SK-N-SH (cell line): ENCODE results near the gene ARHGAP40. TPM values are rescaled to one million over a fixed set of nuclear protein-coding genes. Genes with fewer than 3 reads are reported as not detected.

Source experiments
- CTCF ChIA-PET: fragments of 300-600, 350-600 bp; formaldehyde crosslinking; extraction: SDS; loops from one replicate; lab custom pipeline; 2021; lab: Yijun Ruan, JAX
- POLR2A ChIA-PET: fragments of 350-600 bp; sonication (Branson Sonifier 250); formaldehyde crosslinking; extraction: SDS; loops from one replicate; lab custom pipeline; 2020; ENCODE audit warnings: antibody characterized with exemption, inconsistent platforms; lab: Yijun Ruan, JAX
- DNase-seq: peaks from one replicate; pipeline ENCODE4 v3.0.0; 2012
- H2AFZ ChIP-seq: fragments of 200-600 bp; sonication (generic); 2 replicates; pipeline ENCODE4 v1.8.1; 2016; ENCODE audit warnings: antibody characterized with exemption, mild to moderate bottlenecking, low read depth
- H3F3A ChIP-seq: fragments of 200-600 bp; sonication (generic); replicated peaks from 2 replicates; pipeline ENCODE3; 2016; ENCODE audit warnings: antibody characterized with exemption, mild to moderate bottlenecking; ENCODE audit not compliant: insufficient read depth
- H3K27ac ChIP-seq, 2 experiments: fragments of 200-500 bp in 1 of 2; fragments of 200-600 bp in 1 of 2; sonication (Bioruptor generic) in 1 of 2; sonication (generic), shearing (Covaris generic) in 1 of 2; 2 replicates each; pipeline versions ENCODE4 v1.5.1 to v1.6.1; 2014 to 2016; ENCODE audit warnings: low read depth in 2 of 2, inconsistent platforms in 1 of 2, low read length in 1 of 2, mild to moderate bottlenecking in 1 of 2, mixed read lengths in 1 of 2
- H3K27me3 ChIP-seq: fragments of 200-600 bp; sonication (generic), shearing (Covaris generic); 2 replicates; pipeline ENCODE4 v1.6.1; 2016; ENCODE audit warnings: mixed run types; ENCODE audit not compliant: insufficient read depth
- H3K36me3 ChIP-seq, 2 experiments: fragments of 200-500 bp in 1 of 2; fragments of 200-600 bp in 1 of 2; sonication (Bioruptor generic) in 1 of 2; sonication (generic) in 1 of 2; replicated peaks in 1 of 2; 2 replicates each; pipeline versions ENCODE3 to v1.5.1; 2014 to 2016; ENCODE audit warnings: low read length in 1 of 2, mild to moderate bottlenecking in 1 of 2; ENCODE audit not compliant: insufficient read depth in 2 of 2, control insufficient read depth in 1 of 2
- H3K4me1 ChIP-seq, 2 experiments: fragments of 200-500 bp in 1 of 2; fragments of 200-600 bp in 1 of 2; sonication (Bioruptor generic) in 1 of 2; sonication (generic), shearing (Covaris generic) in 1 of 2; 2 replicates each; pipeline versions ENCODE4 v1.5.1 to v1.6.1; 2014 to 2016; ENCODE audit warnings: low read depth in 1 of 2, low read length in 1 of 2, mixed run types in 1 of 2; ENCODE audit not compliant: insufficient read depth in 2 of 2, control insufficient read depth in 1 of 2
- H3K4me2 ChIP-seq: fragments of 200-600 bp; sonication (generic), shearing (Covaris generic); 2 replicates; pipeline ENCODE4 v1.6.1; 2017; ENCODE audit warnings: mixed run types
- H3K4me3 ChIP-seq, 2 experiments: fragments of 200-500 bp in 1 of 2; fragments of 200-600 bp in 1 of 2; sonication (Bioruptor generic) in 1 of 2; sonication (generic), shearing (Covaris generic) in 1 of 2; 2 replicates each; pipeline versions ENCODE4 v1.5.1 to v1.8.1; 2014 to 2016; ENCODE audit warnings: low read depth in 2 of 2, inconsistent platforms in 1 of 2, low read length in 1 of 2, mild to moderate bottlenecking in 1 of 2, mixed read lengths in 1 of 2, moderate library complexity in 1 of 2
- H3K79me2 ChIP-seq: fragments of 200-600 bp; sonication (generic); 2 replicates; pipeline ENCODE4 v1.8.1; 2017; ENCODE audit warnings: mild to moderate bottlenecking; ENCODE audit not compliant: insufficient read depth
- H3K9ac ChIP-seq: fragments of 200-600 bp; sonication (generic); 2 replicates; pipeline ENCODE4 v1.6.1; 2017; ENCODE audit warnings: mixed run types
- H3K9me2 ChIP-seq: fragments of 200-600 bp; sonication (generic); 2 replicates; pipeline ENCODE4 v1.6.1; 2017; ENCODE audit warnings: mixed run types
- H3K9me3 ChIP-seq: fragments of 200-600 bp; sonication (generic); 2 replicates; pipeline ENCODE4 v1.6.1; 2017; ENCODE audit warnings: mixed run types, mild to moderate bottlenecking, moderate library complexity
- H4K20me1 ChIP-seq: fragments of 200-600 bp; sonication (generic); 2 replicates; pipeline ENCODE4 v1.6.1; 2017; ENCODE audit warnings: mild to moderate bottlenecking, mixed run types; ENCODE audit not compliant: insufficient read depth
- CHD2 ChIP-seq: fragments of 150-350 bp; IDR thresholded peaks from 2 replicates; pipeline ENCODE4 v1.6.1; 2018; ENCODE audit warnings: low read length; ENCODE audit not compliant: partially characterized antibody
- ELF1 ChIP-seq: IDR thresholded peaks from 2 replicates; pipeline ENCODE4 v1.4.0; 2012
- FOSL2 ChIP-seq: IDR thresholded peaks from 2 replicates; pipeline ENCODE4 v1.4.0; 2012; ENCODE audit warnings: low read depth, mild to moderate bottlenecking, moderate library complexity, borderline replicate concordance
- GABPA ChIP-seq: IDR thresholded peaks from 2 replicates; pipeline ENCODE4 v1.4.0; 2012; ENCODE audit warnings: low read depth, mild to moderate bottlenecking
- GATA2 ChIP-seq: sonication (generic); formaldehyde crosslinking; IDR thresholded peaks from 2 replicates; pipeline ENCODE4 v1.5.0; 2020; ENCODE audit warnings: mild to moderate bottlenecking, missing genetic modification reagents
- NRF1 ChIP-seq: IDR thresholded peaks from 2 replicates; pipeline ENCODE4 v1.6.1; 2012; ENCODE audit warnings: low read depth, mild to moderate bottlenecking, low read length
- PBX3 ChIP-seq: IDR thresholded peaks from 2 replicates; pipeline ENCODE4; 2012
- RAD21 ChIP-seq: IDR thresholded peaks from 2 replicates; pipeline ENCODE4 v1.6.1; 2012; ENCODE audit warnings: mild to moderate bottlenecking, low read length
- RFX5 ChIP-seq: IDR thresholded peaks from 2 replicates; pipeline ENCODE4 v1.6.1; 2012; ENCODE audit warnings: mild to moderate bottlenecking, improper control_type of control experiment, low read length
- SIN3A ChIP-seq: IDR thresholded peaks from 2 replicates; pipeline ENCODE4 v1.6.1; 2012; ENCODE audit warnings: low read depth, mild to moderate bottlenecking, low read length, moderate library complexity, borderline replicate concordance
- SMC3 ChIP-seq: IDR thresholded peaks from 2 replicates; pipeline ENCODE4 v1.6.1; 2012; ENCODE audit warnings: low read depth, low read length, improper control_type of control experiment
- TAF1 ChIP-seq: IDR thresholded peaks from 2 replicates; pipeline ENCODE4 v1.6.1; 2012; ENCODE audit warnings: low read depth, mild to moderate bottlenecking, low read length, moderate library complexity, borderline replicate concordance
- TCF12 ChIP-seq: IDR thresholded peaks from 2 replicates; pipeline ENCODE4 v1.4.0; 2012
- USF1 ChIP-seq: IDR thresholded peaks from 2 replicates; pipeline ENCODE4 v1.4.0; 2012; ENCODE audit warnings: low read depth, borderline replicate concordance
- USF2 ChIP-seq: fragments of 150-350 bp; IDR thresholded peaks from 2 replicates; pipeline ENCODE4 v1.6.1; 2017; ENCODE audit warnings: antibody characterized with exemption, low read length, low read depth, borderline replicate concordance
- WGBS: methylation state at CpG from one replicate; pipeline ENCODE4 v1.1.6; 2017; ENCODE audit warnings: low lambda C conversion rate; 5-methylcytosine and 5-hydroxymethylcytosine counted together
- polyA plus RNA-seq, 3 experiments: library from polyadenylated mRNA; depleted of rRNA; stranded (reverse); fragments of >200 nt; gene quantifications; 2 replicates each; pipeline ENCODE4 v1.2.3, GENCODE V29; 2012

Gene ARHGAP40
- polyA plus RNA-seq, 1 of the 3 experiments (the other 2 are of a cell fraction): 0.02 TPM

- ChIA-PET POLR2A (no interaction called here), CTCF (interaction anchor here (0.9 to 1.5 kb wide), 6 partner anchors 15 to 452 kb away, joined by 3 to 7 read pairs (median 4); no protein-coding TSS in a partner anchor)
- no peak for DNase-seq
- H3K9ac ChIP-seq: no peak overlapping the region
- H3K4me3 ChIP-seq: no peak overlapping the region
- no peaks in the 10 kb centered on the region for H3K27me3 ChIP-seq
- no peak overlapping the region for H3K27ac ChIP-seq
- 83% methylated on average over 9 of the region's 9 CpGs for WGBS
- no peak overlapping the region for H3K4me2 ChIP-seq
- TF ChIP-seq GATA2: no peak
- TF ChIP-seq ELF1: no peak
- TF ChIP-seq RAD21: no peak
- TF ChIP-seq TAF1: no peak
- no peak for TF ChIP-seq CHD2
- no peak for TF ChIP-seq SIN3A
- TF ChIP-seq TCF12: no peak
- TF ChIP-seq FOSL2: no peak
- no peaks in the 10 kb centered on the region for H3K9me3 ChIP-seq
- H3F3A ChIP-seq: no peaks in the 10 kb centered on the region
- no peaks in the 10 kb centered on the region for H3K79me2 ChIP-seq
- H2AFZ ChIP-seq: no peak overlapping the region
- no peaks in the 10 kb centered on the region for H3K9me2 ChIP-seq
- H3K36me3 ChIP-seq: no peaks in the 10 kb centered on the region
- H4K20me1 ChIP-seq: no peaks in the 10 kb centered on the region
- H3K4me1 ChIP-seq: no peaks in the 10 kb centered on the region
These were observed 27.2 kb downstream of the ARHGAP40 start for GRCh38 chr20:38628580-38629470.

GRCh38 chr20:38629979-38630378, 28.4 kb downstream of the ARHGAP40 start:
- ChIA-PET POLR2A (no interaction called here), CTCF (interaction anchor here (1.1 to 6.2 kb wide), 4 partner anchors 16 to 121 kb away, joined by 4 to 41 read pairs (median 6); no protein-coding TSS in a partner anchor)
- Histone ChIP-seq H3K27me3 (no peaks in the 10 kb centered on the region), H3K4me2 (no peak overlapping the region), H3K4me3 (no peak overlapping the region), H3K9me3 (no peaks in the 10 kb centered on the region), H3K4me1 (no peaks in the 10 kb centered on the region), H4K20me1 (no peaks in the 10 kb centered on the region), H3F3A (no peaks in the 10 kb centered on the region), H3K9ac (no peak overlapping the region), H2AFZ (no peak overlapping the region), H3K36me3 (no peaks in the 10 kb centered on the region), H3K79me2 (no peaks in the 10 kb centered on the region), H3K27ac (no peak overlapping the region), H3K9me2 (no peaks in the 10 kb centered on the region)
- DNase-seq: no peak
- TF ChIP-seq USF1 (no peak), RFX5 (no peak), SMC3 (no peak), NRF1 (no peak), PBX3 (no peak), USF2 (no peak), GABPA (no peak)
- WGBS: 85% methylated on average over 1 of the region's 1 CpG
